ENCODE results near the gene ARL5B. TPM values are rescaled to one million over a fixed set of nuclear protein-coding genes. Genes with fewer than 3 reads are reported as not detected.
A peak's percentile ranks its signal among the peaks of the same experiment; 100 is the strongest.
"Not testable (repeated sequence)": the region's sequence is repeated elsewhere in the genome, so short reads cannot be mapped to it uniquely, and the experiment has no call there.

Gene ARL5B
- total RNA-seq, 2 experiments from 2014 or later = 13.8 to 14.1 TPM

- CTCF ChIA-PET = interaction anchor here (0.9 kb wide), 1 partner anchor 60 kb away, joined by 3 read pairs; no protein-coding TSS in a partner anchor
- peaks cover 15% of the 10 kb centered on the region for H3K36me3 Mint-ChIP-seq (ENCODE audit: low read depth)
- intact Hi-C loops (cut with micrococcal nuclease); H3K27me3 Mint-ChIP-seq (ENCODE audit: low read depth); DNase-seq; H3K27ac Mint-ChIP-seq; H3K4me3 Mint-ChIP-seq; H3K9me3 Mint-ChIP-seq; H3K4me1 Mint-ChIP-seq (ENCODE audit: low read depth): not testable (repeated sequence)
Measured at GRCh38 chr10:18639719-18640118, 19.5 kb upstream of the ARL5B start.

GRCh38 chr10:18647151-18647550 is 12.1 kb upstream of the ARL5B start:
- Mint-ChIP-seq H3K4me3 (no peak overlapping the region), H3K27me3 (ENCODE audit: low read depth) (no peaks in the 10 kb centered on the region), H3K4me1 (ENCODE audit: low read depth) (peaks cover 29% of the 10 kb centered on the region), H3K27ac (no peak overlapping the region), H3K9me3 (no peaks in the 10 kb centered on the region), H3K36me3 (ENCODE audit: low read depth) (peaks cover 15% of the 10 kb centered on the region)
- CTCF ChIA-PET = interaction anchor here (0.8 to 0.9 kb wide), 2 partner anchors 59 to 910 kb away, joined by 3 to 4 read pairs; no protein-coding TSS in a partner anchor
- intact Hi-C loops (cut with micrococcal nuclease) = no loop called here
- DNase-seq = no peak

- H3K27me3 Mint-ChIP-seq (ENCODE audit: low read depth) = no peaks in the 10 kb centered on the region
Measured at GRCh38 chr10:18647945-18648344, 11.3 kb upstream of the ARL5B start.

GRCh38 chr10:18649364-18649959 is 9.8 kb upstream of the ARL5B start:
- H3K4me3 Mint-ChIP-seq = peak overlapping the region; percentile 93

More at GRCh38 chr10:18647945-18648344, 11.3 kb upstream of the ARL5B start:
- intact Hi-C loops (cut with micrococcal nuclease) = no loop called here
- no peak for DNase-seq
- CTCF ChIA-PET = interaction anchor here (0.8 to 0.9 kb wide), 2 partner anchors 58 to 911 kb away, joined by 3 to 4 read pairs; no protein-coding TSS in a partner anchor
- Mint-ChIP-seq H3K4me1 (ENCODE audit: low read depth) (peaks cover 34% of the 10 kb centered on the region), H3K4me3 (no peak overlapping the region), H3K36me3 (ENCODE audit: low read depth) (peaks cover 15% of the 10 kb centered on the region), H3K27ac (no peak overlapping the region), H3K9me3 (no peaks in the 10 kb centered on the region)

GRCh38 chr10:18650404-18650997 is 8.7 kb upstream of the ARL5B start:
- Mint-ChIP-seq H3K27ac (peak overlapping the region; percentile 94), H3K9me3 (no peaks in the 10 kb centered on the region), H3K4me3 (peak overlapping the region; percentile 93), H3K4me1 (ENCODE audit: low read depth) (peaks cover 28% of the 10 kb centered on the region), H3K36me3 (ENCODE audit: low read depth) (peaks cover 7% of the 10 kb centered on the region), H3K27me3 (ENCODE audit: low read depth) (no peaks in the 10 kb centered on the region)
- intact Hi-C loops (cut with micrococcal nuclease) = loop anchor here (2.0 to 10.0 kb wide), 5 partner anchors 24 to 1836 kb away; partner anchors contain the start of genes RSU1 and TRDMT1
- CTCF ChIA-PET = no interaction called here
- DNase-seq = no peak

More at GRCh38 chr10:18649364-18649959, 9.8 kb upstream of the ARL5B start:
- DNase-seq = no peak
- CTCF ChIA-PET = interaction anchor here (0.8 kb wide), 1 partner anchor 18 kb away, joined by 3 read pairs; no protein-coding TSS in a partner anchor
- H3K27me3 Mint-ChIP-seq (ENCODE audit: low read depth) = no peaks in the 10 kb centered on the region
- peaks cover 10% of the 10 kb centered on the region for H3K36me3 Mint-ChIP-seq (ENCODE audit: low read depth)
- peak overlapping the region; percentile 76 for H3K27ac Mint-ChIP-seq
- H3K9me3 Mint-ChIP-seq = no peaks in the 10 kb centered on the region
- H3K4me1 Mint-ChIP-seq (ENCODE audit: low read depth) = peaks cover 28% of the 10 kb centered on the region
- intact Hi-C loops (cut with micrococcal nuclease) = no loop called here

GRCh38 chr10:18651324-18652007 is 7.8 kb upstream of the ARL5B start, which contains the start of gene NSUN6:
Gene NSUN6 (minus strand): TSS chr10:18651587. CDS start chr10:18651203, 384 bp downstream.
- peak within 1 kb of the TSS; percentile 94 for H3K27ac Mint-ChIP-seq
- peaks cover 4% of the 10 kb centered on the region for H3K36me3 Mint-ChIP-seq (ENCODE audit: low read depth)
- no peaks in the 10 kb centered on the region for H3K27me3 Mint-ChIP-seq (ENCODE audit: low read depth)
- peaks cover 28% of the 10 kb centered on the region for H3K4me1 Mint-ChIP-seq (ENCODE audit: low read depth)
- no peaks in the 10 kb centered on the region for H3K9me3 Mint-ChIP-seq
- CTCF ChIA-PET = no interaction called here
- intact Hi-C loops (cut with micrococcal nuclease) = loop anchor here (1.0 to 10.0 kb wide), 7 partner anchors 8 to 1837 kb away; partner anchors contain the start of genes ARL5B, RSU1 and TRDMT1
- peak; percentile 95 for DNase-seq
- H3K4me3 Mint-ChIP-seq = peak within 1 kb of the TSS; percentile 93

- no peak overlapping the region for H3K27ac Mint-ChIP-seq
- H3K36me3 Mint-ChIP-seq (ENCODE audit: low read depth) = peaks cover 4% of the 10 kb centered on the region
- no peaks in the 10 kb centered on the region for H3K27me3 Mint-ChIP-seq (ENCODE audit: low read depth)
- intact Hi-C loops (cut with micrococcal nuclease) = loop anchor here (5.0 to 10.0 kb wide), 4 partner anchors 1228 to 1838 kb away; partner anchors contain the start of genes RSU1 and TRDMT1
- CTCF ChIA-PET = no interaction called here
- H3K4me3 Mint-ChIP-seq = no peak overlapping the region
- H3K4me1 Mint-ChIP-seq (ENCODE audit: low read depth) = peaks cover 27% of the 10 kb centered on the region
- no peak for DNase-seq
- H3K9me3 Mint-ChIP-seq = no peaks in the 10 kb centered on the region
Measured at GRCh38 chr10:18653112-18653511, 6.1 kb upstream of the ARL5B start.

GRCh38 chr10:18656724-18657123 is 2.5 kb upstream of the ARL5B start:
- DNase-seq = no peak
- Mint-ChIP-seq H3K4me3 (no peak overlapping the region), H3K9me3 (no peaks in the 10 kb centered on the region), H3K4me1 (ENCODE audit: low read depth) (peaks cover 29% of the 10 kb centered on the region), H3K36me3 (ENCODE audit: low read depth) (peaks cover 9% of the 10 kb centered on the region), H3K27ac (no peak overlapping the region), H3K27me3 (ENCODE audit: low read depth) (no peaks in the 10 kb centered on the region)
- intact Hi-C loops (cut with micrococcal nuclease) = loop anchor here (5.0 to 10.0 kb wide), 3 partner anchors 1232 to 1842 kb away; partner anchors contain the start of genes RSU1 and VIM
- CTCF ChIA-PET = no interaction called here

- CTCF ChIA-PET = interaction anchor here (0.6 kb wide), 1 partner anchor 9 kb away, joined by 3 read pairs; no protein-coding TSS in a partner anchor
- DNase-seq = peak; percentile 13
- H3K4me1 Mint-ChIP-seq (ENCODE audit: low read depth) = peaks cover 32% of the 10 kb centered on the region
Measured at GRCh38 chr10:18658271-18659124, 733 bp upstream of the ARL5B start.

GRCh38 chr10:18659819-18660535 is 746 bp downstream of the ARL5B start:
- H3K27me3 Mint-ChIP-seq (ENCODE audit: low read depth) = no peaks in the 10 kb centered on the region
- CTCF ChIA-PET = interaction anchor here (0.6 kb wide), 1 partner anchor 197 kb away, joined by 4 read pairs; no protein-coding TSS in a partner anchor
- no peaks in the 10 kb centered on the region for H3K9me3 Mint-ChIP-seq
- peak overlapping the region; percentile 93 for H3K4me3 Mint-ChIP-seq
- H3K4me1 Mint-ChIP-seq (ENCODE audit: low read depth) = peaks cover 41% of the 10 kb centered on the region
- intact Hi-C loops (cut with micrococcal nuclease) = loop anchor here (1.0 to 10.0 kb wide), 6 partner anchors 9 to 1845 kb away; partner anchors contain the start of genes NSUN6, RSU1, STAM and VIM
- H3K27ac Mint-ChIP-seq = peak overlapping the region; percentile 98
- DNase-seq = peak; percentile 46
- peaks cover 13% of the 10 kb centered on the region for H3K36me3 Mint-ChIP-seq (ENCODE audit: low read depth)

More at GRCh38 chr10:18658271-18659124, 733 bp upstream of the ARL5B start:
- intact Hi-C loops (cut with micrococcal nuclease) = loop anchor here (1.0 to 10.0 kb wide), 6 partner anchors 7 to 1844 kb away; partner anchors contain the start of genes NSUN6, RSU1, STAM and VIM
- Mint-ChIP-seq H3K27ac (peak overlapping the region; percentile 98), H3K27me3 (ENCODE audit: low read depth) (no peaks in the 10 kb centered on the region), H3K9me3 (no peaks in the 10 kb centered on the region), H3K36me3 (ENCODE audit: low read depth) (peaks cover 9% of the 10 kb centered on the region), H3K4me3 (peak overlapping the region; percentile 93)
